A673 (cell line): ENCODE results near the gene CEMIP2. TPM values are rescaled to one million over a fixed set of nuclear protein-coding genes. Genes with fewer than 3 reads are reported as not detected.

Experiments
- BruUV-seq: library from RNA; stranded (reverse); fragments of 400-500 nt; replicated peaks from 2 replicates; lab custom pipeline; 2021; lab: Mats Ljungman, UMichigan
- CTCF ChIA-PET: fragments of 300-600 bp; sonication (Branson Sonifier 250); formaldehyde crosslinking; loops from one replicate; lab custom pipeline; 2022; ENCODE audit warnings: antibody characterized with exemption; lab: Charles Lee
- POLR2A ChIA-PET: fragments of 300-600 bp; sonication (Branson Sonifier 250); formaldehyde crosslinking; loops from one replicate; lab custom pipeline; 2022; ENCODE audit warnings: antibody characterized with exemption; ENCODE audit not compliant: low non-redundant PET; lab: Charles Lee
- DNase-seq: peaks from one replicate; pipeline ENCODE4 v3.0.0-alpha.2; 2015; ENCODE audit warnings: low spot score
- H3K27ac ChIP-seq: fragments of 200-600 bp; sonication (generic); 2 replicates; pipeline ENCODE4 v1.5.1; 2016; ENCODE audit warnings: mixed run types, low read depth, mild to moderate bottlenecking, mixed read lengths, antibody characterized with exemption, low read length; ENCODE audit not compliant: poor library complexity, severe bottlenecking
- H3K27me3 ChIP-seq: fragments of 200-600 bp; sonication (generic); replicated peaks from 2 replicates; pipeline ENCODE4 v1.6.1; 2017; ENCODE audit warnings: mixed run types, low read depth, mild to moderate bottlenecking, mixed read lengths, antibody characterized with exemption, low read length; ENCODE audit not compliant: insufficient read depth, poor library complexity
- H3K36me3 ChIP-seq: fragments of 200-600 bp; sonication (generic); 2 replicates; pipeline ENCODE4 v1.6.1; 2016; ENCODE audit warnings: mixed run types, mild to moderate bottlenecking, mixed read lengths, antibody characterized with exemption, low read length; ENCODE audit not compliant: insufficient read depth, poor library complexity, severe bottlenecking
- H3K4me1 ChIP-seq: fragments of 200-600 bp; sonication (generic); 2 replicates; pipeline ENCODE4 v1.6.1; 2017; ENCODE audit warnings: mixed run types, mild to moderate bottlenecking, mixed read lengths, antibody characterized with exemption, low read length; ENCODE audit not compliant: insufficient read depth, poor library complexity, severe bottlenecking
- H3K4me3 ChIP-seq: fragments of 200-600 bp; sonication (generic); 2 replicates; pipeline ENCODE4 v1.5.1; 2016; ENCODE audit warnings: low read depth, mixed run types, mild to moderate bottlenecking, mixed read lengths, low read length; ENCODE audit not compliant: poor library complexity, severe bottlenecking
- H3K9me3 ChIP-seq: fragments of 200-600 bp; sonication (generic); 2 replicates; pipeline ENCODE4 v1.6.1; 2016; ENCODE audit warnings: mixed run types, low read depth, mild to moderate bottlenecking, mixed read lengths, antibody characterized with exemption, low read length; ENCODE audit not compliant: poor library complexity, severe bottlenecking
- CTCF ChIP-seq: fragments of 300-800, 200-600 bp; sonication (generic); conservative IDR thresholded peaks from 2 replicates; pipeline ENCODE4 v1.5.1; 2017; ENCODE audit warnings: low read depth, mild to moderate bottlenecking, antibody characterized with exemption, low read length, moderate library complexity, mixed read lengths
- EZH2 ChIP-seq: fragments of 200-600 bp; sonication (generic); IDR thresholded peaks from 2 replicates; pipeline ENCODE4 v1.6.1; 2017; ENCODE audit warnings: borderline replicate concordance, low read depth, mild to moderate bottlenecking, mixed read lengths, antibody characterized with exemption, low read length; ENCODE audit not compliant: poor library complexity, severe bottlenecking
- intact Hi-C: fragments of 100-400 bp; cut with micrococcal nuclease; formaldehyde crosslinking; loops from one replicate; pipeline ENCODE4 v1.10.0; 2022; ENCODE audit not compliant: unreplicated experiment
- total RNA-seq: library from RNA; stranded (reverse); gene quantifications from 2 replicates; pipeline ENCODE4 v1.2.3, GENCODE V29; 2021

The CEMIP2 gene
- total RNA-seq, 1 experiment from 2014 or later = 32.9 TPM

- DNase-seq = no peak
- Histone ChIP-seq H3K27ac (no peak overlapping the region), H3K9me3 (no peaks in the 10 kb centered on the region), H3K36me3 (no peaks in the 10 kb centered on the region), H3K4me1 (peaks cover 22% of the 10 kb centered on the region), H3K4me3 (no peak overlapping the region), H3K27me3 (no peaks in the 10 kb centered on the region)
- intact Hi-C loops = no loop called here
- ChIA-PET POLR2A (no interaction called here), CTCF (no interaction called here)
- BruUV-seq = no TSS peak
- no peak for TF ChIP-seq CTCF
Measured at GRCh38 chr9:71675857-71676165, 92.5 kb downstream of the CEMIP2 start.

- CTCF ChIA-PET = no interaction called here
- no peak overlapping the region for H3K4me3 ChIP-seq
Measured at GRCh38 chr9:71675105-71675856, 93.0 kb downstream of the CEMIP2 start.

GRCh38 chr9:71672573-71672972, 95.7 kb downstream of the CEMIP2 start:
- Histone ChIP-seq H3K27me3 (no peaks in the 10 kb centered on the region), H3K4me1 (peaks cover 3% of the 10 kb centered on the region), H3K36me3 (no peaks in the 10 kb centered on the region), H3K4me3 (no peak overlapping the region), H3K27ac (no peak overlapping the region), H3K9me3 (no peaks in the 10 kb centered on the region)
- ChIA-PET CTCF (no interaction called here), POLR2A (no interaction called here)
- BruUV-seq = no TSS peak
- intact Hi-C loops = no loop called here
- no peak for DNase-seq
- TF ChIP-seq CTCF (no peak), EZH2 (no peak)

More at GRCh38 chr9:71675105-71675856, 93.0 kb downstream of the CEMIP2 start:
- H3K36me3 ChIP-seq = no peaks in the 10 kb centered on the region
- H3K27me3 ChIP-seq = no peaks in the 10 kb centered on the region
- peaks cover 17% of the 10 kb centered on the region for H3K4me1 ChIP-seq
- no TSS peak for BruUV-seq
- no peak overlapping the region for H3K27ac ChIP-seq
- POLR2A ChIA-PET = no interaction called here
- no peak for DNase-seq
- intact Hi-C loops = no loop called here
- TF ChIP-seq CTCF (no peak), EZH2 (no peak)
- H3K9me3 ChIP-seq = no peaks in the 10 kb centered on the region
